GM21515 (cell line): ENCODE measurements around the gene ARHGEF12.

ENCODE experiments used
- ATAC-seq: cut with Tn5 transposase; IDR thresholded peaks from one replicate; pipeline ENCODE4 v1.9.1; 2021; ENCODE audit not compliant: unreplicated experiment

The ARHGEF12 gene

GRCh38 chr11:120513436-120514315 is 177.5 kb downstream of the ARHGEF12 start:
- no peak for ATAC-seq

DNA sequence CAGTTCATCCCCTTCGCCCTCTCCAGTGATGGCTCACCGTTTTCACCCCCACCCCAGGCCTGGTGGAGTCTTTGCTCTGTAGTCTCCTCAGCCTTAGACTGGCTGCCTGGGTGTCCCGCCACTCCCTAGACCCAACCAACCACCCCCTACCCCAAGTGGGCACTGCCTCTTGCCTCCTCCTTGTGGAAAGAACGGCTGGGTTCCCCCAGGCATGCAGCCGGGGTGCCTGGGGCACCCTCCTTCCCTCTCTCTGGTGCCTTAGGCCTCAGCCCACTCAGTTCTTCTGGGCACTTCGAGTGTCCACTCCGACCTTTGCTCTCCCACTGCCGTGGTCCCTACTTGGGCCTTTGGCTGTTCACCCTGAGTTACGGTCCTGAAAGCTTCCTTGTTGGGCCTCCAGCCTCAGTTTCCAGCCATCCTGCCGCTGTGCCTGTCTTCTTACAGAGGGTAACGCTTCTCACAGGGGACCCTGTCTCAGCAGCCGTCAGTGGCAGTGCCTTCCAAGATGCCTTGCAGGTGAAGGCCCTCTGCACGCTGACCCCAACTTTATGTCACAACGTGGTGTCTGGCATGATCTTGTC is 178.4 kb downstream of the ARHGEF12 start:
- no peak for ATAC-seq

- ATAC-seq: no peak
Measured at GRCh38 chr11:120515186-120515723, 179.0 kb downstream of the ARHGEF12 start.

GRCh38 chr11:120516461-120517389 is 180.5 kb downstream of the ARHGEF12 start:
- no peak for ATAC-seq

- no peak for ATAC-seq
Measured at GRCh38 chr11:120517390-120517761, 181.2 kb downstream of the ARHGEF12 start.

DNA sequence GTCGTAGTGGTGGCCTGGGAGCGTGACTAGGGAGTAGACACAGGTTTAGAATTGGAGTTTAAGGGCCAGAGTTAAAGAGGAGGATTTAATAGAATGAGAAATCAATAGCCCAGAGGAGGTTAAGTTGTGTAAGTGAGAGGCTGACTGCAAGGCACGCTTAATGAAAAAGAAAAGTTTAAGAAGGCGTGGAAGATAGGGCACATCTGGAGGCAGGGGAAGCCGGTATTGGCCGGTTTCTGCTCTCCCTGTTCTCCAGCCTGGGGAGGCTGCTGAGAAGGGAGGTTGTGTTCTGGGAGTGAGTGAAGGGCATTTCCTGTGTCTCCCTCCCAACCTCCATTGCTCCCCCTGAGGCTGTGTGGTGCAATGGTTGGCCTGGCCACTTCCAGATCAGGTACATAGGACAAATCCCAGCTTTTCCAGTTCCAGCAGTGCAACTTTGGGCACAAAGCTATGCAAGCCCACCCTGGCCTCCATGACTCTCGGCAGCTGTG is 181.6 kb downstream of the ARHGEF12 start:
- ATAC-seq: no peak

- no peak for ATAC-seq
Measured at GRCh38 chr11:120518356-120518755, 182.1 kb downstream of the ARHGEF12 start.

GRCh38 chr11:120519474-120519873 is 183.3 kb downstream of the ARHGEF12 start:
- no peak for ATAC-seq

GRCh38 chr11:120520091-120520822 is 184.0 kb downstream of the ARHGEF12 start:
- no peak for ATAC-seq

GRCh38 chr11:120521176-120521575 is 185.0 kb downstream of the ARHGEF12 start:
- no peak for ATAC-seq

- ATAC-seq: no peak
Measured at GRCh38 chr11:120522021-120522420, 185.8 kb downstream of the ARHGEF12 start.

DNA sequence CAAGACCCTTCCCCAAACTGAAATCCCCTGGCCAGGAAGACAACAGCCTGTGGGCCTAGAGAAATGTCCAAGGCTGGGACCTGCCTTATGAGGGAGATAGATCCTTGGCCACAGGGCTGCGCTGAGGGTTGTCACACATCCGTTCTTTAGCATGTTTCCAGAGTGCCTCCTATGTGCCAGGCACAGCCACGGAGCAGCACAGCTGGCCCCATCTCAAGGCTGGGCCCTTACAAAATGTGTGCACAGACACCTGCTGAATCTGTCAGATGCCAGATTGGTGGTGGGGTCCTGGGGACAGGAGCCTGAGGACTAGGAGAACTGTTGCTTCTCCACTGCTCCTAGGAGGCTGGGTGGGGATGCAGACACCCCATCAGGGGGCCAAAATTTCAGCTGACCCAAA is 186.5 kb downstream of the ARHGEF12 start:
- no peak for ATAC-seq

- no peak for ATAC-seq
Measured at GRCh38 chr11:120523196-120523595, 187.0 kb downstream of the ARHGEF12 start.

DNA sequence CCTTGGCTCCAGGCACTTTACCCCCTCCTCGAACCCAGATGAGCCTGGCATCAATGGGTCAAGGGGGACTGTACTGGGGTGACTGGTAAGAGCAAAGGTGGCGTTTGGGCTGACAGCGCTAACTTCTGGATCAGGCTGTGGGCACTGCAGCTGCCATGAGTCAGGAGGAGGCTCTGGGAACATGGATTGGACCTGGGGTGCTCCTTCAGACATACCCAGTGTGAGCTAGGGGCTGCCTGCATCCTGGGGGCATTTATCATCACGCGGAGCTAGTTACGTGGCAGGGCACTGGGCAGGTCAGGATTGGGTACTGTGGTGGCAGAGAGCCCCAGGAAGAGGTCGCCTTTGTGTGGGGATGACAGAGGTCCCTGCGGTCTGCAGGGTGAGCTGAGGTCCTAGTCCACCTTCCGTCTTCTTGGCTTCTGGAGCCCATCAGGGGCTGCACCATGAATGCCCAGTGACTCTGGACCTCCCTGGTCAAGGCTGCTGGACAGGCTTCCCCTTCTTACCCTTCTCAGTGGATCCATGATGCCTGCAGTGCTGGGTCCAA is 188.4 kb downstream of the ARHGEF12 start:
- no peak for ATAC-seq

DNA sequence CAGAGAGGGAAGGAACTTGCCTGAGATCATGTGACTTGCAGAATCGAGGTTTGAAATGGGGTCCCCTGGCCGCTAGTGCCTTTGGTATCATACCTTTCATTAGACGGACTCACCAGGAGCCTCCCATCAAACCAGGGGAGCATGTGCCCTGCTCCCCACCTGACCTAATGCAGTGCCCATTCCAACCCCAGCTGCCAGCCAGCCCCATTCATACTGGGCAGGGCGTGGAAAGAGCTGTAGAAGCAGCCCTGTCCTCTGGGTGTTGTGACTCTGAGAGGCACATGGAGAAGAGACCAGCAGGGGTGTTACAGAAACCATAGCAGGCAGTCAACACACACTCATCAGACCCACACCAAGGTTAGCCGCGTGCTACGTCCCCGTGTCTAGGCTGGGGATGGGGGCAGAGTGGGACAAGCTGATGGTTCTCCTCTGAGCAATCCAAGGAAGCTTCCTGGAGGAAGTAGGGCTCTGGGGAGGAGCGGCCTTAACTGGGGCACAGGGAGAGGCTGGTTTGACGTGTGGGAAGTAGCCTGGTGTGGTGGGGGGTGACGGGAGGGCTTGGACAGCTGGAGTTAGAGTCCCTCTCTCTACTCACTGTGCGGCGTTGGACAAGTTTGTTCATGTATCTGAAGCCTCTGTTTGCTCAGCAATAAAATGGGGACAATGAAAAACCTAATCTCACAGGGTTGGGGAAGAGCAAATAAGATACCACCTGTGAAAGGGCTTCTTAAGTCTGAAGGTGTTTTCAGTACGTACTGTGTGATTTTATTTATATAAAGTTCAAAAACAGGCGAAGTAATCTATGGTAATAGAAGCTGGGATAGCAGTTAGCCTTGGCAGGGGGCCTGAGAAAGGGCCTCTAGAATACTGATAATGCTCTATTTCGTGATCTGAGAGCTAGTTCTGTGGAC is 189.3 kb downstream of the ARHGEF12 start:
- ATAC-seq: no peak

- no peak for ATAC-seq
Measured at GRCh38 chr11:120526241-120526640, 190.0 kb downstream of the ARHGEF12 start.

- no peak for ATAC-seq
Measured at GRCh38 chr11:120527111-120527761, 191.0 kb downstream of the ARHGEF12 start.

DNA sequence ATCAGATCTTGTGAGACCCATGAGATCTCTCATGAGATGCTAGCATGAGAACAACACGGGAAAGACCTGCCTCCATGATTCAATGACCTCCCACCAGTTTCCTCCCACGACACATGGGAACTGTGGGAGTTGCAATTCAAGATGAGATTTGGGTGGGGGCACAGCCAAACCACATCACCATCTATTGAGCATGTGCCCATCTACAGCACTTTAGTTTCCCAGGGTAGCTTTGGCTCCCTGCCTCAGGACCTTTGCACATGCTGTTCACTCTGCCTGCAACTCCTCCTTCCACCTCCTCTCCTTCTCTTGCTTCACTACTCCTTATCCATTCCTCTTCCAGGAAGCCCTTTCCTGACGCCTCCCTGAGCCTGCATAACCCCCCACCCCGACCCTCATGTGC is 192.5 kb downstream of the ARHGEF12 start:
- ATAC-seq: no peak

- ATAC-seq: no peak
Measured at GRCh38 chr11:120529214-120529613, 193.0 kb downstream of the ARHGEF12 start.
